Osteoblast (primary cell): ENCODE data around the gene ANLN. TPM values are rescaled to one million over a fixed set of nuclear protein-coding genes. Genes with fewer than 3 reads are reported as not detected.

ENCODE experiments used
- DNase-seq: peaks from one replicate; pipeline ENCODE4 v3.0.0; 2011; ENCODE audit warnings: low spot score, mixed read lengths; ENCODE audit not compliant: insufficient read length; ENCODE audit errors: missing footprints
- H2AFZ ChIP-seq: 2 replicates; pipeline ENCODE4 v1.6.0; 2011; ENCODE audit warnings: mild to moderate bottlenecking, low read length
- H3K27ac ChIP-seq: 2 replicates; pipeline ENCODE4 v1.5.1; 2011; ENCODE audit warnings: mild to moderate bottlenecking, low read depth, low read length, moderate library complexity
- H3K27me3 ChIP-seq: 2 replicates; pipeline ENCODE4 v1.6.0; 2012; ENCODE audit warnings: mild to moderate bottlenecking, control low read depth, inconsistent platforms, low read length, moderate library complexity; ENCODE audit not compliant: insufficient read depth
- H3K36me3 ChIP-seq: 2 replicates; pipeline ENCODE4 v1.5.1; 2011; ENCODE audit warnings: mild to moderate bottlenecking, low read length, control low read depth, moderate library complexity; ENCODE audit not compliant: insufficient read depth
- H3K4me1 ChIP-seq: 2 replicates; pipeline ENCODE4 v1.5.1; 2011; ENCODE audit warnings: mild to moderate bottlenecking, low read length, control low read depth, moderate library complexity; ENCODE audit not compliant: insufficient read depth
- H3K4me2 ChIP-seq: 2 replicates; pipeline ENCODE4 v1.6.0; 2011; ENCODE audit warnings: mild to moderate bottlenecking, low read length; ENCODE audit not compliant: insufficient read depth
- H3K4me3 ChIP-seq: fragments of 200-600 bp; sonication (generic); 3 replicates; pipeline ENCODE4 v1.5.1; 2012; ENCODE audit warnings: mild to moderate bottlenecking, low read length, inconsistent platforms; ENCODE audit not compliant: insufficient read depth
- H3K79me2 ChIP-seq: 2 replicates; pipeline ENCODE4 v1.6.0; 2012; ENCODE audit warnings: mild to moderate bottlenecking, low read length, control low read depth, inconsistent platforms; ENCODE audit not compliant: insufficient read depth
- H3K9me3 ChIP-seq: 2 replicates; pipeline ENCODE4 v1.5.1; 2011; ENCODE audit warnings: low read depth, low read length, control low read depth
- H4K20me1 ChIP-seq: 2 replicates; pipeline ENCODE4 v1.6.0; 2012; ENCODE audit warnings: mild to moderate bottlenecking, low read length, control low read depth; ENCODE audit not compliant: insufficient read depth
- total RNA-seq: library from RNA; depleted of rRNA; stranded (reverse); fragments of >200 nt; gene quantifications from 2 replicates; pipeline ENCODE4 v1.2.3, GENCODE V29; 2012
- TF ChIP-seq, protein P1 (sequence below): IDR thresholded peaks from 2 replicates; pipeline ENCODE4 v1.5.1; 2011; ENCODE audit warnings: mild to moderate bottlenecking, low read depth, low read length, moderate library complexity; ENCODE audit errors: extremely low read depth

The ANLN gene
- total RNA-seq, 1 donor, result 12.7 TPM

DNA sequence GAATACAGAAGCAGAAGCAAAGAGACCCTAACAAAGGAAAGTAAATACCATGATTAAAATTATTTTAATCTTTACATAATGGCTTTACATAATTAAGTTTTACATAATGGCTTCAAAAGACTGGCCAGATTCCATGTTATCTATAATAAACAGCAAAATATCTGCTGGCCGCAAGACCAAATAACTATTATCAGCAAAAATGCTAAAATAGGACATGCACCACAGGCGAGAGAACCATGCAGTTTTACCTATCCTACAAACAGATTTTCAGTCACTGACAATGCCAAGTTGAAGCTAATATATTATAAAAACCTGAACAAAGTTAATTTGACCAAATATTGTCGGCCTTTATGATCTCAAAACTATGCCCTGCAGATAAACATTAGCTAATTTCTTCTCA is 34.2 kb upstream of the ANLN start:
- H3K4me1 ChIP-seq, result no peaks in the 10 kb centered on the region
- H4K20me1 ChIP-seq, result no peaks in the 10 kb centered on the region
- H2AFZ ChIP-seq, result no peak overlapping the region
- TF ChIP-seq, protein P1, sequence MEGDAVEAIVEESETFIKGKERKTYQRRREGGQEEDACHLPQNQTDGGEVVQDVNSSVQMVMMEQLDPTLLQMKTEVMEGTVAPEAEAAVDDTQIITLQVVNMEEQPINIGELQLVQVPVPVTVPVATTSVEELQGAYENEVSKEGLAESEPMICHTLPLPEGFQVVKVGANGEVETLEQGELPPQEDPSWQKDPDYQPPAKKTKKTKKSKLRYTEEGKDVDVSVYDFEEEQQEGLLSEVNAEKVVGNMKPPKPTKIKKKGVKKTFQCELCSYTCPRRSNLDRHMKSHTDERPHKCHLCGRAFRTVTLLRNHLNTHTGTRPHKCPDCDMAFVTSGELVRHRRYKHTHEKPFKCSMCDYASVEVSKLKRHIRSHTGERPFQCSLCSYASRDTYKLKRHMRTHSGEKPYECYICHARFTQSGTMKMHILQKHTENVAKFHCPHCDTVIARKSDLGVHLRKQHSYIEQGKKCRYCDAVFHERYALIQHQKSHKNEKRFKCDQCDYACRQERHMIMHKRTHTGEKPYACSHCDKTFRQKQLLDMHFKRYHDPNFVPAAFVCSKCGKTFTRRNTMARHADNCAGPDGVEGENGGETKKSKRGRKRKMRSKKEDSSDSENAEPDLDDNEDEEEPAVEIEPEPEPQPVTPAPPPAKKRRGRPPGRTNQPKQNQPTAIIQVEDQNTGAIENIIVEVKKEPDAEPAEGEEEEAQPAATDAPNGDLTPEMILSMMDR, result no peak
- no peaks in the 10 kb centered on the region for H3K36me3 ChIP-seq
- H3K27me3 ChIP-seq, result no peaks in the 10 kb centered on the region
- H3K27ac ChIP-seq, result no peak overlapping the region
- H3K79me2 ChIP-seq, result no peaks in the 10 kb centered on the region
- no peak overlapping the region for H3K4me2 ChIP-seq
- H3K9me3 ChIP-seq, result no peaks in the 10 kb centered on the region
- DNase-seq, result no peak
- no peak overlapping the region for H3K4me3 ChIP-seq

DNA sequence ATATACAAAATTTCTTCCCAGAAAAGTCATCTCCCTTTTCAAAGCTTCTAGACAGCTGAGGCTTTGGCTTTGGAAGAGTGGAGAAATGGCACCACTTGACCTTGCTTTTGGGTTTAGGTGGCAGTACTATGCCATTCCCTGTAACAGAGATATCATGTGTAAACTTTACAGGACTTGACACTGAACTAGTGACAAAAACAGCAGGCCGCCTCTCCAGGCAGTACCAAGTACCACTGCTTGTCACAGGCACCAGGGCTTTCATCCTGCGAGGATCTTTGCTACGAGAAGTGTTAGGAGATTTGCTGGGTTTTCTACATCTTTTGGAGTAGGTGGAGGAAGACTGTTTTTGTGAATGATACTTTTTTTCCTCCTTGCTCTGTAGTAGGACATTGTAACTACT is 32.6 kb upstream of the ANLN start:
- Histone ChIP-seq H3K4me3 (no peak overlapping the region), H3K79me2 (no peaks in the 10 kb centered on the region), H3K4me1 (no peaks in the 10 kb centered on the region), H3K27me3 (no peaks in the 10 kb centered on the region), H3K36me3 (no peaks in the 10 kb centered on the region), H3K9me3 (no peaks in the 10 kb centered on the region), H3K4me2 (no peak overlapping the region), H4K20me1 (no peaks in the 10 kb centered on the region), H2AFZ (no peak overlapping the region), H3K27ac (no peak overlapping the region)
- TF ChIP-seq, protein P1, result no peak
- DNase-seq, result no peak

DNA sequence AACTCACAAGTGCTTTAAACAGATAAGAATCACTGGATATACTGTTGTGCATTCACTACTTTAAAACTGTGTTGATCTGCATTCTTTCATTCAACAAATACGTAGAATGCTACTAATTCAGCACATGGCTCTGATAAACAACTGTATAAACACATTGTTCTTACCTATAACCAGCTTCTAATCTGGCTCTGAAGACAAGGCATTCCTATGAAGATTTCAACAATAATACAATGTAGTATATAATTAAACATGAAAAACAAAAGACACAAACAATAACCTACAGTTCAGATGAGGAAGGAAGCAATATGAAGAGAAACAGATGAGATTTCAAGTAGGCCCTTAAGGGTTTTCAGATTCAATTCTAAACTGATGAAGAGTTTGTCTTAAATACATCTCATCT is 31.1 kb upstream of the ANLN start:
- TF ChIP-seq, protein P1, result no peak
- H3K27ac ChIP-seq, result no peak overlapping the region

DNA sequence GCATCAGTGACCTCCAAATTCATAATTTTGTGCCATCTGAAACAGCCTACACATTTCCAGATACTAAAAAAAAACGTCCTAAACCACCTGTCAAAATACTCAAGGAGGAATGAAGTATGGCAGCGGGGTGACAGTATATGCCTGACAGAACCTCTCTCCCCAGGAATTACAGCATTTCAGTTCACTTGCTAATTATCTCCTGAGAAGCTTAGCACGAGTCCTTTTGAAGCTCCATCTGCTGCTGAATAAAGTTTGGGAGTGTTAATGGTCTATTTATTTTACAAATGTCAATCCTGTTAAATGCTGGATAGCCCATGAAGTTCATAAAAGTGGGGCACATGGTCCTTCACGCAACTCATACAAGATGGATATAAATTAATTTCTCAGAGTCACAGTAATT is 29.4 kb upstream of the ANLN start:
- H3K9me3 ChIP-seq, result no peaks in the 10 kb centered on the region
- no peaks in the 10 kb centered on the region for H3K27me3 ChIP-seq
- no peaks in the 10 kb centered on the region for H3K4me1 ChIP-seq
- no peaks in the 10 kb centered on the region for H3K79me2 ChIP-seq
- DNase-seq, result no peak
- H3K36me3 ChIP-seq, result no peaks in the 10 kb centered on the region
- no peak overlapping the region for H3K4me3 ChIP-seq
- H4K20me1 ChIP-seq, result no peaks in the 10 kb centered on the region
- H2AFZ ChIP-seq, result no peak overlapping the region
- TF ChIP-seq, protein P1, result no peak
- H3K4me2 ChIP-seq, result no peak overlapping the region
- no peak overlapping the region for H3K27ac ChIP-seq

More for the DNA sequence above, 31.1 kb upstream of the ANLN start:
- Histone ChIP-seq H3K9me3 (no peaks in the 10 kb centered on the region), H4K20me1 (no peaks in the 10 kb centered on the region), H3K36me3 (no peaks in the 10 kb centered on the region), H3K4me2 (no peak overlapping the region), H3K4me1 (no peaks in the 10 kb centered on the region), H3K4me3 (no peak overlapping the region), H3K27me3 (no peaks in the 10 kb centered on the region), H2AFZ (no peak overlapping the region), H3K79me2 (no peaks in the 10 kb centered on the region)
- no peak for DNase-seq
